Astrocyte (in vitro differentiated cells and primary cell): Measurements from ENCODE around the gene YPEL5. TPM values are rescaled to one million over a fixed set of nuclear protein-coding genes. Genes with fewer than 3 reads are reported as not detected.

Source experiments
- DNase-seq: peaks from one replicate; pipeline ENCODE4 v3.0.0-alpha.2; 2010; ENCODE audit warnings: low read depth
- FAIRE-seq: peaks from 2 replicates; lab custom pipeline; 2011; peaks lifted over from hg19 to GRCh38; lab: Jason Lieb, UNC
- H2AFZ ChIP-seq: 2 replicates; pipeline ENCODE4 v1.6.0; 2012; ENCODE audit warnings: low read depth, low read length, inconsistent platforms
- H3K27ac ChIP-seq: 2 replicates; pipeline ENCODE4 v1.5.1; 2011; ENCODE audit warnings: low read depth, low read length, inconsistent platforms
- H3K27me3 ChIP-seq: 2 replicates; pipeline ENCODE4 v1.6.0; 2011; ENCODE audit warnings: low read length, inconsistent platforms; ENCODE audit not compliant: insufficient read depth
- H3K36me3 ChIP-seq: 2 replicates; pipeline ENCODE4 v1.5.1; 2011; ENCODE audit warnings: low read length, inconsistent platforms; ENCODE audit not compliant: insufficient read depth
- H3K4me1 ChIP-seq: 2 replicates; pipeline ENCODE4 v1.5.1; 2011; ENCODE audit warnings: low read length, inconsistent platforms; ENCODE audit not compliant: insufficient read depth
- H3K4me2 ChIP-seq: 2 replicates; pipeline ENCODE4 v1.6.0; 2012; ENCODE audit warnings: low read length, inconsistent platforms
- H3K4me3 ChIP-seq: 2 replicates; pipeline ENCODE4 v1.5.1; 2011; ENCODE audit warnings: low read depth, mild to moderate bottlenecking, low read length, inconsistent platforms; ENCODE audit not compliant: insufficient read depth
- H3K79me2 ChIP-seq: 2 replicates; pipeline ENCODE4 v1.6.0; 2012; ENCODE audit warnings: mild to moderate bottlenecking, low read length, inconsistent platforms; ENCODE audit not compliant: insufficient read depth
- H3K9ac ChIP-seq: 2 replicates; pipeline ENCODE4 v1.6.0; 2012; ENCODE audit warnings: mild to moderate bottlenecking, low read length, inconsistent platforms
- H3K9me3 ChIP-seq: 2 replicates; pipeline ENCODE4 v1.5.1; 2012; ENCODE audit warnings: low read depth, mild to moderate bottlenecking, low read length, inconsistent platforms; ENCODE audit not compliant: insufficient read depth
- H4K20me1 ChIP-seq: 2 replicates; pipeline ENCODE4 v1.6.0; 2012; ENCODE audit warnings: low read length, inconsistent platforms; ENCODE audit not compliant: insufficient read depth
- H3K27ac Mint-ChIP-seq: one replicate; pipeline ENCODE4 v1.8.0; 2021; ENCODE audit warnings: mild to moderate bottlenecking, mixed read lengths; ENCODE audit not compliant: unreplicated experiment
- H3K27me3 Mint-ChIP-seq: one replicate; pipeline ENCODE4 v1.8.0; 2021; ENCODE audit warnings: low read depth, mixed read lengths; ENCODE audit not compliant: unreplicated experiment
- H3K36me3 Mint-ChIP-seq: one replicate; pipeline ENCODE4 v1.8.0; 2021; ENCODE audit warnings: low read depth, mixed read lengths; ENCODE audit not compliant: unreplicated experiment
- H3K4me1 Mint-ChIP-seq: one replicate; pipeline ENCODE4 v1.8.0; 2021; ENCODE audit warnings: low read depth, mixed read lengths; ENCODE audit not compliant: unreplicated experiment
- H3K4me3 Mint-ChIP-seq: one replicate; pipeline ENCODE4 v1.8.0; 2021; ENCODE audit warnings: mild to moderate bottlenecking, moderate library complexity, mixed read lengths; ENCODE audit not compliant: unreplicated experiment
- H3K9me3 Mint-ChIP-seq: one replicate; pipeline ENCODE4 v1.8.0; 2021; ENCODE audit warnings: mild to moderate bottlenecking, mixed read lengths; ENCODE audit not compliant: unreplicated experiment
- EZH2 ChIP-seq: IDR thresholded peaks from 2 replicates; pipeline ENCODE4 v1.6.1; 2012; ENCODE audit warnings: mild to moderate bottlenecking, low read length, inconsistent platforms; ENCODE audit not compliant: insufficient read depth
- total RNA-seq: library from RNA; stranded (reverse); gene quantifications from 2 replicates; pipeline ENCODE4 v1.2.1, GENCODE V29; 2021
- TF ChIP-seq, protein P1 (sequence below): IDR thresholded peaks from 2 replicates; pipeline ENCODE4 v1.5.1; 2011; ENCODE audit warnings: low read depth, mild to moderate bottlenecking, inconsistent platforms, low read length, moderate library complexity; ENCODE audit not compliant: insufficient read depth

Gene YPEL5
- total RNA-seq, 1 donor from 2014 or later, result 149 TPM

DNA sequence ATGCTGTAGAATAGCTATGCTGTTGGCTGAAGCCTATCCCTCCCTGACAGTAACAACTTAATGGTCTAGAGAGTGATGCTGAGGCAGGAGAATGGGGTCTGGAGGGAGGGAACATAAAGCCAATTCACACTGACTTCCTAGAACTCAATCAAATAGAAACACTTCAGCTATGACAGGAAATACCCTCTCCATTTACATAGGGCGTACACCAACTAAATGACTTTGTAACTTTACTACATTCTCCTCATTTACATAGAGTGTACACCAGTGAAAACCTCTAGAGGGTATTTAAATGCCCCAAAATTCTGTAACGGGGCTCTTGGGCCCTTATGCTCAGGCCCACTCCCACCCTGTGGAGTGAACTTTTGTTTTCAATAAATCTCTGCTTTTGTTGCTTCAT, 41.5 kb downstream of the YPEL5 start:
- FAIRE-seq, result no peak
- Histone ChIP-seq H3K4me2 (no peak overlapping the region), H3K9ac (no peak overlapping the region), H3K4me1 (no peaks in the 10 kb centered on the region), H4K20me1 (no peaks in the 10 kb centered on the region), H3K9me3 (no peaks in the 10 kb centered on the region), H3K27me3 (peaks cover 5% of the 10 kb centered on the region), H3K79me2 (no peaks in the 10 kb centered on the region), H2AFZ (no peak overlapping the region), H3K4me3 (no peak overlapping the region), H3K27ac (no peak overlapping the region), H3K36me3 (no peaks in the 10 kb centered on the region)
- peaks cover under 1% of the 10 kb centered on the region for H3K4me1 Mint-ChIP-seq
- no peak for DNase-seq
- peaks cover 5% of the 10 kb centered on the region for H3K27me3 Mint-ChIP-seq
- TF ChIP-seq, protein P1, sequence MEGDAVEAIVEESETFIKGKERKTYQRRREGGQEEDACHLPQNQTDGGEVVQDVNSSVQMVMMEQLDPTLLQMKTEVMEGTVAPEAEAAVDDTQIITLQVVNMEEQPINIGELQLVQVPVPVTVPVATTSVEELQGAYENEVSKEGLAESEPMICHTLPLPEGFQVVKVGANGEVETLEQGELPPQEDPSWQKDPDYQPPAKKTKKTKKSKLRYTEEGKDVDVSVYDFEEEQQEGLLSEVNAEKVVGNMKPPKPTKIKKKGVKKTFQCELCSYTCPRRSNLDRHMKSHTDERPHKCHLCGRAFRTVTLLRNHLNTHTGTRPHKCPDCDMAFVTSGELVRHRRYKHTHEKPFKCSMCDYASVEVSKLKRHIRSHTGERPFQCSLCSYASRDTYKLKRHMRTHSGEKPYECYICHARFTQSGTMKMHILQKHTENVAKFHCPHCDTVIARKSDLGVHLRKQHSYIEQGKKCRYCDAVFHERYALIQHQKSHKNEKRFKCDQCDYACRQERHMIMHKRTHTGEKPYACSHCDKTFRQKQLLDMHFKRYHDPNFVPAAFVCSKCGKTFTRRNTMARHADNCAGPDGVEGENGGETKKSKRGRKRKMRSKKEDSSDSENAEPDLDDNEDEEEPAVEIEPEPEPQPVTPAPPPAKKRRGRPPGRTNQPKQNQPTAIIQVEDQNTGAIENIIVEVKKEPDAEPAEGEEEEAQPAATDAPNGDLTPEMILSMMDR, result no peak
- TF ChIP-seq EZH2, result no peak
- H3K27ac Mint-ChIP-seq, result no peak overlapping the region
- H3K36me3 Mint-ChIP-seq, result peaks cover 3% of the 10 kb centered on the region
- peaks cover 3% of the 10 kb centered on the region for H3K9me3 Mint-ChIP-seq
- H3K4me3 Mint-ChIP-seq, result no peak overlapping the region

DNA sequence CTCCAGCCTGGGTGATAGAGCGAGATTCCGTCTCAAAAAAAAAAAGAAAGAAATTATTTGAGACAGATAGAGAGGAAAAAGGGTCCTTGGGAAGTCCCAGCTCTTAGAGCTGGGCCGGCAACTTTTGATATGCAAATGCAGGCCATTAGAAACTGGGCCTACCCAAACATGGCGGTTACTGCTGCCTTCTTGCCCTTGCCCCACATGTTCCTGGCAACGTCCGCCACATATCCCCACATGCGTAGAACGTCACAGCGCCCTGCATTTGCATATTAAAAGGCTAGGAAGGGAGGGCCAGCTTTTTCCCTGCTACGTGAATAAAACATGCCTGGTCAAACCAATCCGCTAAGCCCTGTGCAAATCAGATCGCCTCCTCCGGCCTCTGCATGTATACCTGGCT, 43.8 kb downstream of the YPEL5 start:
- peaks cover 5% of the 10 kb centered on the region for H3K27me3 ChIP-seq
- Mint-ChIP-seq H3K27ac (no peak overlapping the region), H3K27me3 (peaks cover 13% of the 10 kb centered on the region), H3K9me3 (peaks cover 3% of the 10 kb centered on the region), H3K36me3 (peaks cover 3% of the 10 kb centered on the region), H3K4me3 (no peak overlapping the region), H3K4me1 (peaks cover 7% of the 10 kb centered on the region)
- no peak overlapping the region for H3K4me2 ChIP-seq
- no peaks in the 10 kb centered on the region for H3K79me2 ChIP-seq
- DNase-seq, result no peak
- H3K4me3 ChIP-seq, result no peak overlapping the region
- no peak overlapping the region for H2AFZ ChIP-seq
- no peaks in the 10 kb centered on the region for H3K9me3 ChIP-seq
- H3K27ac ChIP-seq, result no peak overlapping the region
- H3K9ac ChIP-seq, result no peak overlapping the region
- no peaks in the 10 kb centered on the region for H4K20me1 ChIP-seq
- no peak for FAIRE-seq
- no peak for TF ChIP-seq EZH2
- TF ChIP-seq, protein P1, result no peak
- H3K36me3 ChIP-seq, result no peaks in the 10 kb centered on the region
- H3K4me1 ChIP-seq, result no peaks in the 10 kb centered on the region

- DNase-seq, result no peak
- H3K27me3 Mint-ChIP-seq, result peaks cover 14% of the 10 kb centered on the region
- Histone ChIP-seq H3K9ac (no peak overlapping the region), H3K27ac (no peak overlapping the region), H4K20me1 (no peaks in the 10 kb centered on the region), H3K27me3 (peaks cover 5% of the 10 kb centered on the region), H3K79me2 (no peaks in the 10 kb centered on the region), H3K36me3 (no peaks in the 10 kb centered on the region), H3K4me2 (no peak overlapping the region), H3K4me1 (no peaks in the 10 kb centered on the region), H3K9me3 (no peaks in the 10 kb centered on the region), H2AFZ (no peak overlapping the region), H3K4me3 (no peak overlapping the region)
- peaks cover 7% of the 10 kb centered on the region for H3K4me1 Mint-ChIP-seq
- TF ChIP-seq, protein P1, result no peak
- no peak for TF ChIP-seq EZH2
- H3K27ac Mint-ChIP-seq, result no peak overlapping the region
- no peak overlapping the region for H3K4me3 Mint-ChIP-seq
- FAIRE-seq, result no peak
- H3K36me3 Mint-ChIP-seq, result peaks cover 3% of the 10 kb centered on the region
- H3K9me3 Mint-ChIP-seq, result peaks cover 3% of the 10 kb centered on the region
Observed at GRCh38 chr2:30191107-30191506, 44.3 kb downstream of the YPEL5 start.
